GM12874 (cell line): Measurements from ENCODE around the gene TMEM178B.

Experiments
- CTCF ChIP-seq: IDR thresholded peaks from 2 replicates; pipeline ENCODE4 v1.5.1; 2011; ENCODE audit warnings: low read depth, mild to moderate bottlenecking, control low read depth, low read length, moderate library complexity; ENCODE audit not compliant: insufficient read depth

Gene TMEM178B

GRCh38 chr7:141342621-141343408 lies 269.0 kb downstream of the TMEM178B start:
- TF ChIP-seq CTCF, result no peak

GRCh38 chr7:141344153-141344935 lies 270.5 kb downstream of the TMEM178B start:
- no peak for TF ChIP-seq CTCF

GRCh38 chr7:141348728-141349127 lies 274.9 kb downstream of the TMEM178B start:
- no peak for TF ChIP-seq CTCF

- no peak for TF ChIP-seq CTCF
Observed at GRCh38 chr7:141349338-141349737, 275.5 kb downstream of the TMEM178B start.

- no peak for TF ChIP-seq CTCF
Observed at GRCh38 chr7:141349804-141350203, 275.9 kb downstream of the TMEM178B start.

- no peak for TF ChIP-seq CTCF
Observed at GRCh38 chr7:141351175-141351574, 277.3 kb downstream of the TMEM178B start.

- TF ChIP-seq CTCF, result no peak
Observed at GRCh38 chr7:141352955-141353354, 279.1 kb downstream of the TMEM178B start.
